Adipocyte (in vitro differentiated cells): Measurements from ENCODE around the gene MATR3.
"Not testable (repeated sequence)": the region's sequence is repeated elsewhere in the genome, so short reads cannot be mapped to it uniquely, and the experiment has no call there.

Experiments used
- DNase-seq: peaks from one replicate; pipeline ENCODE4 v3.0.0-alpha.2; 2015; ENCODE audit warnings: low read depth
- H3K27me3 ChIP-seq: replicated peaks from 2 replicates; pipeline ENCODE4 v1.7.0; 2013; ENCODE audit warnings: mild to moderate bottlenecking, low read length, moderate library complexity; ENCODE audit not compliant: control insufficient read depth, insufficient read depth
- H3K36me3 ChIP-seq: 2 replicates; pipeline ENCODE4 v1.7.0; 2013; ENCODE audit warnings: low read length, mild to moderate bottlenecking, moderate library complexity; ENCODE audit not compliant: control insufficient read depth, insufficient read depth, severe bottlenecking
- H3K4me1 ChIP-seq: 2 replicates; pipeline ENCODE4 v1.7.0; 2013; ENCODE audit warnings: mild to moderate bottlenecking, low read length, moderate library complexity; ENCODE audit not compliant: control insufficient read depth, insufficient read depth
- H3K4me3 ChIP-seq: 2 replicates; pipeline ENCODE4 v1.7.0; 2013; ENCODE audit warnings: mild to moderate bottlenecking, low read length, moderate library complexity
- H3K9ac ChIP-seq: 2 replicates; pipeline ENCODE4 v1.7.0; 2013; ENCODE audit warnings: mild to moderate bottlenecking, low read length, moderate library complexity
- H3K9me3 ChIP-seq: 2 replicates; pipeline ENCODE4 v1.7.0; 2013; ENCODE audit warnings: mild to moderate bottlenecking, low read length, moderate library complexity; ENCODE audit not compliant: control insufficient read depth

The MATR3 gene

DNA sequence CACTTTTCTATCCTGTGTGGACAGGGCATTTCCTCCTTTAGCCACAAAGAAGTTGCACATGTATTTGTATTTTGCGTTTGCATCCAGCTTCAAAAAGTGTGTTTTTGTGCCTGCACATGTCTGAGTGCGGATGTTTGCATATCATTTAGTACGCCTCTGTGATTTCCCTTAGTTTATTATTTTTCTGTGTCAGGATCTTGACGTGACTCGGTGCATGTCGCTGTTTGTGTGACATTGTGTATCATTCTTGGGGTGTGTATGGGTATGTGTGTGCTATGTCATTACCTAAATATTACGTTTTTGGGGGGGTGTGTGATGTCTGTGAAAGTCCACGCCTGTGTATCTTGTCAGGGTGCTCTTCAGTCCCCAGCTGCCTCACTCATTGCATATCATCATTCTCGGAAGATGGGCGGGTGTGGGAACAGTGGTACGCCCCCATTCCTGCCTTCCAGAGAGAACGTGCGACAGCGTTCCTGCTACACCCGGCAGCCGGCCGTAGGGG is 47.7 kb downstream of the MATR3 start:
- Histone ChIP-seq H3K9me3 (no peaks in the 10 kb centered on the region), H3K36me3 (no peaks in the 10 kb centered on the region), H3K4me1 (peaks cover 33% of the 10 kb centered on the region), H3K27me3 (no peaks in the 10 kb centered on the region), H3K4me3 (peak overlapping the region; percentile 100), H3K9ac (peak overlapping the region; percentile 100)
- no peak for DNase-seq

DNA sequence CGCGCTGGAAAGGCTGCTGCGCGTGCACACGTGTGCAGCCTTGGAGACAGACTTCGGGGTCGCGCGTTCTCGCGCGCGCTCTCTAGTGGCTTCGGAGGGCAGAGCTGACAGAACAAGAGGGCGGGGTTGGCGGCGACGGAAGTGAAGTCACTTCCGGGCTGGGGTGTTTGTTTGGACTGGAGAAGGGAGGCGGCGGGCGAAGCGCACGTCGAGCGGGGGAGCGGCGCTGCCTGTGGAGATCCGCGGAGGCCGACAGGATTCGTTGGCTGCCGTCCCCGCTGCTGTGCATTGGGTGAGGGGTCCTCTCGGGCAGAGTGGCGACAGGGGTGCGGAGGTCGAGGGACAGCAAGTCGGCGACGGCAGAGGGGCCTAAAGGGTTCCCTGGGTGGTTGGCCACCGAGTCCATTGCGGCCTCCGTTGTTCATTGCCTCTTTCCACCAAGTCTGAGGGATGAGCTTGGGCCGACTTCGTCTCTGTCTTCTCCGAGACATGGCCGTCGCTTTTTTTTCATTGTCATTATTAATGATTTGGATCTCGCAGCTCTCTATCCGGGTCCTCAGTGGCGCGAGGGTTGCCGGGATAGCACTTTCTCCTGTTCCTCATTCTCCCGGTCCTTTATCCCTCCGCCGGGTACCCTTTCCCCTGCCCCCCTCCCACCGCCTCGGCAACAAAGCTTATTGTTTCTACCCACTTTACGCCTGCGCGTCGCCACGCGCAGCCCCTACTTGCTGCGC is 48.3 kb downstream of the MATR3 start, which contains the start of gene PAIP2:
TSS of gene PAIP2 (plus strand) at position 166 of the 734 bp plus-strand sequence. CDS start 21,931 bp downstream, outside the sequence.
- DNase-seq: peak; percentile 98

DNA sequence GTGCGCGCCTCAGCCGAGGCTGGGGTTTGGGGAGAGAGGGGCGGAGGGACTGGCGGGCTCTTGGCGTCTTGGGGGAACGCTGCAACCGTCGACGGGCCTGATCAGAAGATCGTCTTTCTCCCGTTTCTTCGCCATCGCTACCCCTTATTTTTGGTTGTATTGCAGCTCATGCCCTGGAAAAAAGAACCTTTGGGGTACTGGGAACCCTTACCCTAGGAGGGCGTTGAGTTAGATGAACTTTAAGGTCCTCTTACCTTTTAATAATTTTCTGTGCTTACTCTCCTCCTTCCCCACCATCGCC is 48.8 kb downstream of the MATR3 start:
- H3K4me3 ChIP-seq: peak overlapping the region; percentile 100
- H3K4me1 ChIP-seq: peaks cover 28% of the 10 kb centered on the region
- no peaks in the 10 kb centered on the region for H3K9me3 ChIP-seq
- no peak for DNase-seq
- H3K27me3 ChIP-seq: no peaks in the 10 kb centered on the region
- H3K9ac ChIP-seq: peak overlapping the region; percentile 100
- no peaks in the 10 kb centered on the region for H3K36me3 ChIP-seq

More for the DNA sequence above, 48.3 kb downstream of the MATR3 start, which contains the start of gene PAIP2:
- Histone ChIP-seq H3K9me3 (no peaks in the 10 kb centered on the region), H3K4me3 (peak within 1 kb of the TSS; percentile 100), H3K36me3 (no peaks in the 10 kb centered on the region), H3K27me3 (no peaks in the 10 kb centered on the region), H3K4me1 (peaks cover 28% of the 10 kb centered on the region), H3K9ac (peak within 1 kb of the TSS; percentile 100)

DNA sequence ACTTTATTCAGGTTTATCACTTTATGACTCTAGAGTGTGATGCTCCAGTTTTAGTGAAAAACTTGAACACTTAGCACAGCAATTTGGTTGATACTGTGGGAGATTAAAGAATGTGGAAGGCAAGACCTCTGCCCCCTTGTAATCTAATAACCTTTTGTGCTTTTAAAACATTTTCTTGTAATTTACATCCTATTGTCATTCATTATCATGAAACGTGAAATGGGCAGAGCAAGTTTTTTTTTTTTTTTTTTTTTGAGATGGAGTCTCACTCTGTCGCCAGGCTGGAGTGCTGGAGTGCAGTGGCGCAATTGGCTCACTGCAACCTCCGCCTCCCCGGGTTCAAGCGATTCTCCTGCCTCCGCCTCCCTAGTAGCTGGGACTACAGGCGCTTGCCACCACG is 49.9 kb downstream of the MATR3 start:
- peak overlapping the region; percentile 100 for H3K4me3 ChIP-seq
- no peaks in the 10 kb centered on the region for H3K36me3 ChIP-seq
- peak overlapping the region; percentile 100 for H3K9ac ChIP-seq
- H3K9me3 ChIP-seq: no peaks in the 10 kb centered on the region
- no peak for DNase-seq
- H3K27me3 ChIP-seq: no peaks in the 10 kb centered on the region
- peaks cover 28% of the 10 kb centered on the region for H3K4me1 ChIP-seq

DNA sequence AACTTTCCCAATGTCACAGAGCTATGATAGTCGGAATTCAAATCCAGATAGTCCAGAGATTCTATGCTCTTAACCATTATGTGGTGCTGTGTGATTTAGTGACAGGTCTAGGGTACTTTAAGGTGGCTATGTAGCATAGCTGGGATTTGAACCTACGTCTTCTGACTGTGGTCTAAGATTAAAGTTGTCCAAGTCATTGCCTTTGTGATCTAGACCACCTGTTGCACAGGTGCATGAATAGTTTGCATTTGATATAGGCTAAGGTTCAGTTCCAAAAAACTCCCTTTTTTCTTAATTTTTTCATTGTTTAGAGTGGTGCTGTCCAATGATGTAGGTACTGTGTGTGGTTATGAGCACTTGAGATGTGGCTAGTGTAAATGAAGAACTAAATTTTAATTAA is 50.6 kb downstream of the MATR3 start:
- Histone ChIP-seq H3K4me1 (peaks cover 28% of the 10 kb centered on the region), H3K36me3 (no peaks in the 10 kb centered on the region), H3K27me3 (no peaks in the 10 kb centered on the region), H3K9me3 (no peaks in the 10 kb centered on the region), H3K9ac (no peak overlapping the region), H3K4me3 (peak overlapping the region; percentile 100)
- DNase-seq: no peak

DNA sequence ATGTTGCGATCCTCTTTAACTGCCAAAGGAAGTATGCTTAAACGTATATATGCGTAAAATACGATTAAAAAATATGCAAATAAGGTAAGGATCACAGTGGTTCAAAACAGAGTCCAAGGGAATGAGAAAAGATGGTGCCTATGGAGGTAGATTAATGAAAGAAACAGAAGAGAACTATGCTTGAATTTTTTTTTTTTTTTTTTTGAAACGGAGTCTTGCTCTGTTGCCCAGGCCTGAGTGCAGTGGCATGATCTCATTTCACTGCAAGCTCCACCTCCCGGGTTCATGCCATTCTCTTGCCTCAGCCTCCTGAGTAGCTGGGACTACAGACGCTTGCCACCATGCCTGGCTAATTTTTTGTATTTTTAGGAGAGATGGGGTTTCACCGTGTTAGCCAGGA is 51.9 kb downstream of the MATR3 start:
- not testable (repeated sequence) for H3K36me3 ChIP-seq, H3K9me3 ChIP-seq, H3K27me3 ChIP-seq, DNase-seq, H3K4me3 ChIP-seq, H3K9ac ChIP-seq
- H3K4me1 ChIP-seq: peaks cover 33% of the 10 kb centered on the region

DNA sequence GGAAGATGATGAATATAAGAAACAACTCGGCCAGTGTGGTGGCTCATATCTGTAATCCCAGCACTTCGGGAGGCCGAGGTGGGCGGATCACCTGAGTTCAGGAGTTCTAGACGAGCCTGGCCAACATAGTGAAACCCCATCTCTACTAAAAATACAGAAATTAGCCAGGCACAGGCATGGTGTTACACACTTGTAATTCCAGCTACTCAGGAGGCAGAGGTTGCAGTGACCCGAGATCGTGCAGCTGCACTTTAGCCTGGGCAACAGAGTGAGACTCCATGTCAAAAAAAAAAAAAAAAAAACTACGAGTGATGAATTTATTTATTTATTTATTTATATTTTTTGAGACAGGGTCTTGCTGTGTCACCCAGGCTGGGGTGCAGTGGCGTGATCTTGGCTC is 54.3 kb downstream of the MATR3 start:
- not testable (repeated sequence) for H3K36me3 ChIP-seq, DNase-seq, H3K4me3 ChIP-seq, H3K9me3 ChIP-seq, H3K27me3 ChIP-seq, H3K9ac ChIP-seq
- peaks cover 21% of the 10 kb centered on the region for H3K4me1 ChIP-seq

DNA sequence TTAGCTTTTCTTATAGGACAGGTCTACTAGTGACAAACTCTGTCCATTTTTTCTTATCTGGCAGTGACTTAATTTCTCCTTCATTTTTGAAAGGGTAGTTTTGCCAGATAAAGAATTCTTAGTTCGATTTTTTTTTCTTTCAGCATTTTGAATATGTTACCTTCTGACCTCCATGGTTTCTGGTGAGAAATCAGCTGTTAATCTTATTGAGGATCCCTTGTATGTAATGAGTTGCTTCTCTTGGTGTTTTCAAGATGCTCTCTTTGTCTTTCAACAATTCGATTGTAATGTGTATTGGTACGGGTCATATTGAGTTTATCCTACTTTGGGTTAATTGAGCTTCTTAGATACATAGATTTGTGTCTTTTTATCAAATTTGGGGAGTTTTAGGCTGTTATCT is 60.6 kb downstream of the MATR3 start:
- Histone ChIP-seq H3K9me3 (peaks cover 3% of the 10 kb centered on the region), H3K4me1 (peaks cover 8% of the 10 kb centered on the region), H3K27me3 (no peaks in the 10 kb centered on the region), H3K36me3 (peaks cover 18% of the 10 kb centered on the region), H3K4me3 (no peak overlapping the region), H3K9ac (no peak overlapping the region)
- no peak for DNase-seq

DNA sequence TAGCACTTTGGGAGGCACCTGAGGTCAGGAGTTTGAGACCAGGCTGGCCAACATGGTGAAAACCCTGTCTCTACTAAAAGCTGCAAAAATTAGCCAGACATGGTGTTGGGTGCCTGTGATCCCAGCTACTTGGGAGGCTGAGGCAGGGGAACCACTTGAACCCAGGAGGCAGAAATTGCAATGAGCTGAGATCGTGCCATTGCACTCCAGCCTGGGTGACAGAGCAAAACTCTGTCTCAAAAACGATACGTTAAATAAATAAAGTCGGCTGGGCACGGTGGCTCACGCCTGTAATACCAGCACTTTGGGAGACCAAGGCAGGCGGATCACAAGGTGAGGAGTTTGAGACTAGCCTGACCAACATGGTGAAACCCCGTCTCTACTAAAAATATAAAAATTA is 62.4 kb downstream of the MATR3 start:
- peaks cover 18% of the 10 kb centered on the region for H3K36me3 ChIP-seq
- not testable (repeated sequence) for DNase-seq, H3K4me3 ChIP-seq, H3K27me3 ChIP-seq, H3K9me3 ChIP-seq, H3K9ac ChIP-seq
- peaks cover 13% of the 10 kb centered on the region for H3K4me1 ChIP-seq

DNA sequence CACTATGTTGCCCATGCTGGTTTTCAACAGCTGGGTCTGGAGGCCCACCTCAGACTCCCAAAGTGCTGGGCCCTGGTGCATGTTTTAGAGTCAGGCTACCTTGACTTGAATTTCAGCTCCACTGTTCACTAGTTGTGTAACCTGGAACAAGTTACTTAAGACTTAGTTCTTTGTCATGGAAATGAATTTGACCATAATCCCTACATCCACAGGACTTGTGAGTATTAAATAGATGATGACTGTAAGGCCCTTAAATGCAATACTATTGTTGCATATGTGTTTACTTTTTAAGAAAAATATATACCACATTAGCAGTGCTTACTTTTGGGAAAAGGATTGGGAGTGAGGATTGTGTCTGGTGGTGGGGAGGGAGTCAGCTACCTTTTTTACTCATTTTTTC is 64.5 kb downstream of the MATR3 start:
- peaks cover 13% of the 10 kb centered on the region for H3K4me1 ChIP-seq
- peaks cover 14% of the 10 kb centered on the region for H3K36me3 ChIP-seq
- H3K27me3 ChIP-seq: no peaks in the 10 kb centered on the region
- no peak overlapping the region for H3K4me3 ChIP-seq
- no peak for DNase-seq
- H3K9ac ChIP-seq: no peak overlapping the region
- peaks cover 3% of the 10 kb centered on the region for H3K9me3 ChIP-seq

DNA sequence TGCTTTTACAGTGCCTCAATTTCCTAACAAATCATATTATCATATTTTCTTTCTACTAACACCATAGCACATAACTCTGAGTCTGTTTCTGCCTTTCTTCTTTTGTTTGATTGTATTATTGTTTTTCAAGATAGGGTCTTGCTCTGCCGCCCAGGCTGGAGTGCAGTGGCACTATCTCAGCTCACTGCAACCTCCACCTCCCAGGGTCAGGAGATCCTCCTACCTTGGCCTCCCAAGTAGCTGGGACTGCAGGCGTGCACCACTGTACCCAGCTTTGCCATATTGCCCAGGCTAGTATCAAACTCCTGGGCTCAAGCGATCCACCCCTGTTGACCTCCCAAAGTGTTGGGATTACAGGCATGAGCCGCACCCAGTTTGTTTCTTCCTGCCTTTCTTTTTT is 66.8 kb downstream of the MATR3 start:
- Histone ChIP-seq H3K27me3 (no peaks in the 10 kb centered on the region), H3K4me3 (no peak overlapping the region), H3K9me3 (no peaks in the 10 kb centered on the region), H3K9ac (no peak overlapping the region), H3K4me1 (peaks cover 10% of the 10 kb centered on the region), H3K36me3 (peaks cover 19% of the 10 kb centered on the region)
- DNase-seq: no peak
